BLaER1 (cell line): ENCODE measurements around the gene MOBP.
"Not testable (repeated sequence)": the region's sequence is repeated elsewhere in the genome, so short reads cannot be mapped to it uniquely, and the experiment has no call there.

ENCODE experiments used
- H3K27ac ChIP-seq: shearing (Covaris generic); formaldehyde crosslinking; 2 replicates; pipeline ENCODE4 v1.8.1; 2022
- H3K27me3 ChIP-seq: shearing (Covaris generic); formaldehyde crosslinking; 2 replicates; pipeline ENCODE4 v1.8.1; 2022
- H3K36me3 ChIP-seq: shearing (Covaris generic); formaldehyde crosslinking; 2 replicates; pipeline ENCODE4 v1.8.1; 2022
- H3K4me1 ChIP-seq: shearing (Covaris generic); formaldehyde crosslinking; 2 replicates; pipeline ENCODE4 v1.8.1; 2022
- H3K4me2 ChIP-seq: shearing (Covaris generic); formaldehyde crosslinking; 2 replicates; pipeline ENCODE4 v1.8.1; 2022
- H3K4me3 ChIP-seq: shearing (Covaris generic); formaldehyde crosslinking; 2 replicates; pipeline ENCODE4 v1.8.1; 2022
- H3K9ac ChIP-seq: shearing (Covaris generic); formaldehyde crosslinking; 2 replicates; pipeline ENCODE4 v1.8.1; 2022
- H3K9me3 ChIP-seq: shearing (Covaris generic); formaldehyde crosslinking; 2 replicates; pipeline ENCODE4 v1.8.1; 2022
- H4K20me1 ChIP-seq: shearing (Covaris generic); formaldehyde crosslinking; 2 replicates; pipeline ENCODE4 v1.8.1; 2022
- Cebpa-rat ChIP-seq: shearing (Covaris generic); IDR thresholded peaks from 2 replicates; pipeline ENCODE4 v1.8.1; 2022

MOBP gene, protein sequence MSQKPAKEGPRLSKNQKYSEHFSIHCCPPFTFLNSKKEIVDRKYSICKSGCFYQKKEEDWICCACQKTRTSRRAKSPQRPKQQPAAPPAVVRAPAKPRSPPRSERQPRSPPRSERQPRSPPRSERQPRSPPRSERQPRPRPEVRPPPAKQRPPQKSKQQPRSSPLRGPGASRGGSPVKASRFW

DNA sequence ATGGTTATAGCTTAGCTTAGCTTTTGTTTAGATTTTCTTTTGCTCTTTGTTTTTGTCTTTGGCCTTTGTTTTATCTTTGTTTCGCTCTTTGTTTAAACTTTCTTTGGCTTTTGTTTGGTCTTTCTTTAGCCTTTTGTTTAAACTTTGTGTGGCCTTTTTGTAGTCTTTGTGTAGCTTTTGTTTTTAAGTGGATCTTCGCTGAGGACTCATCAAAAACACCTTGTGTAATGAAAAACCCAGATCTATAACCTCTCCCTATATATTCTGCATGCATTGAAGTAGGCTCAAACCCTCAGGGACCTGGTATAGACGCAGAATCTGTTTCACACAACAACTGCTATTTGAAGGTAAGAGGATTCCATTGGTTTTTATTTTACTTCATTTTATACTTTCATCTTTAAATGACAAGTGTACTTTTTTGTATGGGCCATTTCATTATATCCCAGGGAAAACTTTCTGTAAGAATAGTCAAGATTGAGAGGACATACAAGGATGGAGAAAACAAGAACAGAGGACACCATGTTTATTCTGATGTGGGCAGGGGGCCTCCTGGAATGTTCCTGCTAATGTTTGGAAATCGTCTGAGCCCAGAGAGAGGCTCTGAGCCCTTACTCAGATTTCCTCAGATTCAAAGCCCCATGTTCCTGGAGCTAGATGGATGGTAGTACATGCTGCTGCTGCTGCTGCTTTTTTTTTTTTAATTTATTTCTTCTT is at the start of gene MOBP:
Gene MOBP, plus strand, starts transcription at position 287 of the 714 bp plus-strand sequence. CDS start 34,390 bp downstream, outside the sequence.
- Histone ChIP-seq H3K4me2 (no peak within 1 kb of the TSS), H3K4me3 (no peak within 1 kb of the TSS), H3K9me3 (no peaks in the 10 kb centered on the region), H4K20me1 (no peaks in the 10 kb centered on the region), H3K9ac (no peak within 1 kb of the TSS), H3K27ac (no peak within 1 kb of the TSS), H3K4me1 (no peaks in the 10 kb centered on the region), H3K27me3 (no peaks in the 10 kb centered on the region), H3K36me3 (no peaks in the 10 kb centered on the region)
- TF ChIP-seq Cebpa-rat: no peak

DNA sequence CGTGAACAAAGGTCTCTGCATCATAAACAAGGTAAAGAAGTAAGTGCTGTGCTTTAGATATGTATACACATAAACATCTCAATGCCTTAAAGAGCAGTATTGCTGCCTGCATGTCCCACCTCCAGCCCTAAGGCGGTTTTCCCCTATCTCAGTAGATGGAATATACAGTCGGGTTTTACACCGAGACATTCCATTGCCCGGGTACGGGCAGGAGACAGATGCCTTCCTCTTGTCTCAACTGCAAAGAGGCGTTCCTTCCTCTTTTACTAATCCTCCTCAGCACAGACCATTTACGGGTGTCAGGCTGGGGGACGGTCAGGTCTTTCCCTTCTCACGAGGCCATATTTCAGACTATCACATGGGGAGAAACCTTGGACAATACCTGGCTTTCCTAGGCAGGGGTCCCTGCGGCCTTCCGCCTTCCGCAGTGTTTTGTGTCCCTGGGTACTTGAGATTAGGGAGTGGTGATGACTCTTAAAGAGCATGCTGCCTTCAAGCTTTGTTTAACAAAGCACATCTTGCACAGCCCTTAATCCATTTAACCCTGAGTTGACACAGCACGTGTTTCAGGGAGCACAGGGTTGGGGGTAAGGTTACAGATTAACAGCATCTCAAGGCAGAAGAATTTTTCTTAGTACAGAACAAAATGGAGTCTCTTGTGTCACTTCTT is 48.8 kb upstream of the MOBP start:
- not testable (repeated sequence) for H3K9ac ChIP-seq, H3K4me2 ChIP-seq, H3K9me3 ChIP-seq, H3K4me3 ChIP-seq, H3K27ac ChIP-seq, H3K27me3 ChIP-seq, H3K4me1 ChIP-seq
- Histone ChIP-seq H4K20me1 (peaks cover 19% of the 10 kb centered on the region), H3K36me3 (peaks cover 12% of the 10 kb centered on the region)

DNA sequence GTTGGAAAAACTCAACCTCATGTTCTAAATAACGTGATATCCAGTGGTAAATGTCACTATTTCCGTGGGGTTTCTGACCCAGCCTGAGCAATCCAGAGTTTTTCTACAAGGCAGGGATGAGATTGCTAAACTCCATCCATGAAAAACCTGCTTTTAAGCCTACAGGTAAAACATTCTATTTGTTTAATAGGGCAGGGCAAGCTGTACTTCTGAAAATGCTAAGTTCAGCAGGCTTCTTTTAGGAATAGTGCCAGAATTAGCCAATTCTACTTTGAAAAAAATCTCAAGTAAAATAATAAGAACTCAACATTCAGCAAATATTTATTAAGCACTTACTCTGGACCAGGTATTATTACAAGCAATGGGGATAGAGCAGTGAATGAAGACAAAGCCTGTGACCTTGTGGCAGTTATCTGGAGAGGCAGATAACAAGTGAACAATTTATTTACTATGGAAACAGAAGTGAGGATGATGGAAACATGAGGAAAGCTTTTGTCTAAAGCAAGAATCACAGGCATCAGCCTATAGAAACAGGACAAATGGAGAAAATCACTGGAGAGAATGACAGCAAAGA is 47.7 kb upstream of the MOBP start:
- Histone ChIP-seq H3K4me1 (no peaks in the 10 kb centered on the region), H3K27me3 (no peaks in the 10 kb centered on the region), H3K9me3 (no peaks in the 10 kb centered on the region), H3K36me3 (peaks cover under 1% of the 10 kb centered on the region; the same call in 1 of the 2 replicates), H3K4me3 (no peak overlapping the region), H3K27ac (no peak overlapping the region), H3K4me2 (no peak overlapping the region), H4K20me1 (peaks cover 8% of the 10 kb centered on the region; the same call in 1 of the 2 replicates), H3K9ac (no peak overlapping the region)
- TF ChIP-seq Cebpa-rat: no peak

DNA sequence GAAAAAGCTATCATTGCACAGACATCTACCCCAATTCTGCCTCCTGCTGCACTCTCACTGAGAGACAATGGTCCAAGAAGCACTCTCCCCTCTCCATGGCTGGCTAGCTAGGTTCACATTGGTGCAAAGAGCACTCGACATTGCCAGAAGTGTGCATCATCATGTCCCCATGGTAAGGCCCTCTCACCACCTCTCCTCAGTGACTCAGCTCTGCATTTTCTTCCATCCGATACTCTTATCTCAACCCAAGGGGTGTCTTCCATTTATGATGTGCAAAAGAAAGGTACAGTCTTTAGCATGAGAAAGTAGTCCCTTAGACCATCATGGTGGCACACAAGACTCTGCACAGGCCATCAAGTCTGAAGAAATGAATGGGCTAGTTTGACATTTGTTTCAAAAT is 46.9 kb upstream of the MOBP start:
- Histone ChIP-seq H3K36me3 (no peaks in the 10 kb centered on the region), H3K27me3 (no peaks in the 10 kb centered on the region), H3K27ac (no peak overlapping the region), H3K4me3 (no peak overlapping the region), H3K4me2 (no peak overlapping the region), H3K9me3 (no peaks in the 10 kb centered on the region), H4K20me1 (0 out of 2 replicates have a peak, but pooled peaks cover 5% of the 10 kb centered on the region), H3K4me1 (no peaks in the 10 kb centered on the region), H3K9ac (no peak overlapping the region)
- no peak for TF ChIP-seq Cebpa-rat

DNA sequence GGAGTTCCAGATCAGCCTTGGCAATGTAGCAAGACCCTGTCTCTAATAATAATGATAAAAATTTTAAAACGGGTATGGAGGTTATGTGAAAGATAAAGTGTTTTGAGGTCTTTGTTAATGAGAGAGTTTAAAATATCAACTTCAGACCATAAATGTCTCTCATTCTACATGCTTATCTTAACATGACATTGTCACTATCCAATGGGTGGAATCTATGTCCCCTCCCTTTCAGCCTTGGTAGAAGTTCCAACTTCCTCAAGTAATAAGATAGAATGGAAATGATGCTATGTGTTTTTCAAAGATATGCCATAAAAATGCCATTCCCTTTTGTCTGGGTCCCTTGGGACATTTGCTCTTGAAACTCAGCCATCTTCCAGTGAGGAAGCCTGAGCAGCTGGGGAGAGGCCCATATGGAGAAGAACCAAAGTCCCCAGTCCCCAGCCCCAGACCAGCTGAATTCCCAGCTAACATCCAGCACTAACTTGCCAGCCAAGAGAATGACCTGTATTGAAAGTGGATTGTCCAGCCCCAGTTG is 44.0 kb upstream of the MOBP start:
- Histone ChIP-seq H3K4me3 (no peak overlapping the region), H3K27me3 (no peaks in the 10 kb centered on the region), H3K9ac (no peak overlapping the region), H4K20me1 (no peaks in the 10 kb centered on the region), H3K27ac (no peak overlapping the region), H3K4me1 (no peaks in the 10 kb centered on the region), H3K9me3 (no peaks in the 10 kb centered on the region), H3K36me3 (no peaks in the 10 kb centered on the region), H3K4me2 (no peak overlapping the region)
- no peak for TF ChIP-seq Cebpa-rat

- Histone ChIP-seq H3K36me3 (no peaks in the 10 kb centered on the region), H3K9ac (no peak overlapping the region), H3K27ac (no peak overlapping the region), H3K4me2 (no peak overlapping the region), H3K27me3 (no peaks in the 10 kb centered on the region), H3K4me3 (no peak overlapping the region), H3K4me1 (no peaks in the 10 kb centered on the region), H4K20me1 (no peaks in the 10 kb centered on the region), H3K9me3 (no peaks in the 10 kb centered on the region)
- no peak for TF ChIP-seq Cebpa-rat
These were observed 41.2 kb upstream of the MOBP start for GRCh38 chr3:39426312-39426711.

- Histone ChIP-seq H4K20me1 (no peaks in the 10 kb centered on the region), H3K27me3 (no peaks in the 10 kb centered on the region), H3K4me3 (no peak overlapping the region), H3K9ac (no peak overlapping the region), H3K4me1 (no peaks in the 10 kb centered on the region), H3K36me3 (no peaks in the 10 kb centered on the region), H3K9me3 (no peaks in the 10 kb centered on the region), H3K27ac (no peak overlapping the region), H3K4me2 (no peak overlapping the region)
- TF ChIP-seq Cebpa-rat: no peak
These were observed 40.0 kb upstream of the MOBP start for GRCh38 chr3:39427506-39427905.

DNA sequence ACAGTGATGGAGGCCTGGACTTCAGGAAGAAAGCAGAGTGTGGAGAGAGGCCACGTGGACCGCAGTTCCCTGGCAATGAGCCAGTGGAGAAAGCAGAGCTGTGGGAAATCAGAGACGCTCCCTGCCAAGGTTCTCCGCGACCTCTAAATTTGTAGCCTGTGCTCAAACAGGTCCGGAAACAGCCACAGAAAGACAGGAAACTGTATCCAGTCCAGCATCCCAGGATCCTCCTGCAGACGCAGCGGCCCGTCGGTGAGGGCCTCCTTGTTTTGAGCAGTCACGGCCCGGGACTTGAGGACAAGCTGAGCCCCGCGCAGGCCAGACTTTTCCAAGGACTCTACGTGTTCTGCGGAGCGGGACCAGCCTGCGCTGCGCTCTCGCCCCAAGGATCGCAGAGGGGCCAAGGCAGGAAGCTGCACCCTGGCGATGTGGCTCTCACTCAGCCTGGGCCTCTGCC is 38.7 kb upstream of the MOBP start:
- TF ChIP-seq Cebpa-rat: no peak
- Histone ChIP-seq H3K9me3 (no peaks in the 10 kb centered on the region), H3K4me2 (no peak overlapping the region), H3K4me1 (no peaks in the 10 kb centered on the region), H3K36me3 (no peaks in the 10 kb centered on the region), H3K27ac (no peak overlapping the region), H3K9ac (no peak overlapping the region), H3K4me3 (no peak overlapping the region), H4K20me1 (no peaks in the 10 kb centered on the region), H3K27me3 (no peaks in the 10 kb centered on the region)

GRCh38 chr3:39429466-39429865 is 38.0 kb upstream of the MOBP start:
- no peaks in the 10 kb centered on the region for H3K27me3 ChIP-seq
- H3K9me3 ChIP-seq: no peaks in the 10 kb centered on the region
- no peak overlapping the region for H3K9ac ChIP-seq
- H3K4me2 ChIP-seq: no peak overlapping the region
- no peaks in the 10 kb centered on the region for H4K20me1 ChIP-seq
- no peaks in the 10 kb centered on the region for H3K36me3 ChIP-seq
- H3K4me3 ChIP-seq: no peak overlapping the region
- H3K4me1 ChIP-seq: no peaks in the 10 kb centered on the region
- no peak for TF ChIP-seq Cebpa-rat
- no peak overlapping the region for H3K27ac ChIP-seq

DNA sequence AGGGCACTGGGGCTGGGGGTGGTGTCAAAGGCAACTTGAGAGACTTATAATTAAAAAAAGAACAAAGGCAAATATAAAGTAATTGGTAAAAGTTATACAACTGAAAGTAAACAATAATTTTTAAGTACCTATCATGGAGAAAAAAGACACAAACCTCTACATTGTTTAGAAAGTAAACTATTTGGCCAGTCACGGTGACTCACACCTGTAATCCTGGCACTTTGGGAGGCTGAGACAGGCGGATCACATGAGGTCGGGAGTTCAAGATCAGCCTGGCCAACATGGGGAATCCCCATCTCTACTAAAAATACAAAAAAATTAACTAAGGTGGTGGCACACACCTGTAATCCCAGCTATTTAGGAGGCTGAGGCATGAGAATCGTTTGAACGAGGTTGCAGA is 35.1 kb upstream of the MOBP start:
- Histone ChIP-seq H3K27me3 (no peaks in the 10 kb centered on the region), H3K27ac (no peak overlapping the region), H3K4me2 (no peak overlapping the region), H3K36me3 (no peaks in the 10 kb centered on the region), H4K20me1 (no peaks in the 10 kb centered on the region), H3K9ac (no peak overlapping the region), H3K9me3 (no peaks in the 10 kb centered on the region), H3K4me3 (no peak overlapping the region), H3K4me1 (no peaks in the 10 kb centered on the region)
- no peak for TF ChIP-seq Cebpa-rat
